PC-3 (cell line): ENCODE measurements around the gene GP1BB. TPM values are rescaled to one million over a fixed set of nuclear protein-coding genes. Genes with fewer than 3 reads are reported as not detected.
A peak's percentile ranks its signal among the peaks of the same experiment; 100 is the strongest.

Experiments used
- ATAC-seq: fragments of 200-7000 bp; cut with Tn5 transposase; 2 replicates; pipeline ENCODE4 v1.9.1; 2020; ENCODE audit warnings: mild to moderate bottlenecking, moderate library complexity
- BruUV-seq: library from RNA; stranded (reverse); fragments of 400-500 nt; replicated peaks from 2 replicates; lab custom pipeline; 2021; lab: Mats Ljungman, UMichigan
- CTCF ChIA-PET: fragments of 300-600 bp; sonication (Branson Sonifier 250); formaldehyde crosslinking; loops from one replicate; lab custom pipeline; 2022; ENCODE audit warnings: antibody characterized with exemption; lab: Charles Lee
- POLR2A ChIA-PET: fragments of 300-600 bp; sonication (Branson Sonifier 250); formaldehyde crosslinking; loops from one replicate; lab custom pipeline; 2022; ENCODE audit warnings: antibody characterized with exemption; ENCODE audit not compliant: unreplicated experiment; lab: Charles Lee
- DNase-seq: peaks from one replicate; pipeline ENCODE4 v3.0.0-alpha.2; 2015
- H2AFZ ChIP-seq: fragments of 300-600 bp; sonication (generic); 2 replicates; pipeline ENCODE4 v1.6.0; 2016; ENCODE audit warnings: antibody characterized with exemption, low read length
- H3F3A ChIP-seq: fragments of 300-600 bp; sonication (generic); one replicate; pipeline ENCODE4 v1.6.0; 2017; ENCODE audit warnings: antibody characterized with exemption, low read length, control low read depth, mild to moderate bottlenecking; ENCODE audit not compliant: unreplicated experiment
- H3K27ac ChIP-seq: fragments of 300-600 bp; sonication (generic); 2 replicates; pipeline ENCODE4 v1.5.1; 2016; ENCODE audit warnings: mild to moderate bottlenecking, low read length
- H3K27me3 ChIP-seq: fragments of 300-600 bp; sonication (generic); 2 replicates; pipeline ENCODE4 v1.6.1; 2016; ENCODE audit warnings: low read length, mixed read lengths
- H3K36me3 ChIP-seq: fragments of 300-600 bp; sonication (generic); 2 replicates; pipeline ENCODE4 v1.6.1; 2016; ENCODE audit warnings: low read depth, mixed run types, low read length, mixed read lengths
- H3K4me1 ChIP-seq: fragments of 300-600 bp; sonication (generic); 2 replicates; pipeline ENCODE4 v1.5.1; 2016; ENCODE audit warnings: low read length; ENCODE audit not compliant: insufficient read depth
- H3K4me2 ChIP-seq: fragments of 300-600 bp; sonication (generic); 2 replicates; pipeline ENCODE4 v1.6.0; 2016; ENCODE audit warnings: low read length
- H3K4me3 ChIP-seq: fragments of 300-600 bp; sonication (generic); 2 replicates; pipeline ENCODE4 v1.5.1; 2016; ENCODE audit warnings: mild to moderate bottlenecking, low read length, mixed read lengths
- H3K79me2 ChIP-seq: fragments of 300-600 bp; sonication (generic); 2 replicates; pipeline ENCODE4 v1.6.1; 2017; ENCODE audit warnings: low read length, mixed read lengths
- H3K9ac ChIP-seq: fragments of 300-600 bp; sonication (generic); 2 replicates; pipeline ENCODE4 v1.6.0; 2016; ENCODE audit warnings: mild to moderate bottlenecking, low read length
- H3K9me2 ChIP-seq: fragments of 300-600 bp; sonication (generic); replicated peaks from 2 replicates; pipeline ENCODE4 v1.6.1; 2016; ENCODE audit warnings: mixed run types, low read length, mixed read lengths
- H3K9me3 ChIP-seq: fragments of 300-600 bp; sonication (generic); 2 replicates; pipeline ENCODE4 v1.6.1; 2016; ENCODE audit warnings: low read length, mixed read lengths
- H4K20me1 ChIP-seq: fragments of 300-600 bp; sonication (generic); 2 replicates; pipeline ENCODE4 v1.6.1; 2016; ENCODE audit warnings: low read length, mixed read lengths
- CTCF ChIP-seq: fragments of 300-600 bp; sonication (generic); conservative IDR thresholded peaks from 2 replicates; pipeline ENCODE4 v1.5.1; 2017; ENCODE audit warnings: antibody characterized with exemption, low read depth, mild to moderate bottlenecking, low read length
- EZH2 ChIP-seq: fragments of 300-600 bp; sonication (generic); IDR thresholded peaks from one replicate; pipeline ENCODE4 v1.6.1; 2017; ENCODE audit warnings: antibody characterized with exemption, mild to moderate bottlenecking, low read length; ENCODE audit not compliant: unreplicated experiment
- EZH2phosphoT487 ChIP-seq: fragments of 300-600 bp; sonication (generic); IDR thresholded peaks from 2 replicates; pipeline ENCODE4 v1.6.1; 2018; ENCODE audit warnings: mild to moderate bottlenecking, antibody characterized with exemption, low read length, borderline replicate concordance
- intact Hi-C: fragments of 100-400 bp; cut with micrococcal nuclease; formaldehyde crosslinking; loops from 2 replicates; pipeline ENCODE4 v1.9.0; 2023
- total RNA-seq: library from RNA; depleted of rRNA; stranded (reverse); fragments of >200 nt; gene quantifications from 2 replicates; pipeline ENCODE4 v1.2.3, GENCODE V29; 2014

GP1BB gene
- total RNA-seq, 1 experiment from 2014 or later, result 0.80 TPM

- Histone ChIP-seq H3K36me3 (no peaks in the 10 kb centered on the region), H3K9me3 (no peaks in the 10 kb centered on the region), H3K4me2 (no peak overlapping the region), H3F3A (no peaks in the 10 kb centered on the region), H3K9ac (no peak overlapping the region), H3K27me3 (no peaks in the 10 kb centered on the region), H3K4me1 (peaks cover 9% of the 10 kb centered on the region), H4K20me1 (no peaks in the 10 kb centered on the region), H3K4me3 (no peak overlapping the region), H3K79me2 (no peaks in the 10 kb centered on the region), H3K9me2 (no peaks in the 10 kb centered on the region), H3K27ac (no peak overlapping the region), H2AFZ (no peak overlapping the region)
- TF ChIP-seq EZH2phosphoT487, result no peak
- no peak for TF ChIP-seq EZH2
- TF ChIP-seq CTCF, result no peak
- BruUV-seq, result no TSS peak
- DNase-seq, result no peak
- intact Hi-C loops, result no loop called here
- CTCF ChIA-PET, result interaction anchor here (0.5 kb wide), 1 partner anchor 26 kb away, joined by 4 read pairs; no protein-coding TSS in a partner anchor
- ATAC-seq, result no peak
- POLR2A ChIA-PET, result no interaction called here
Measured at GRCh38 chr22:19689408-19689807, 33.9 kb upstream of the GP1BB start.

- Histone ChIP-seq H3K9me3 (no peaks in the 10 kb centered on the region), H3K9me2 (no peaks in the 10 kb centered on the region), H4K20me1 (no peaks in the 10 kb centered on the region), H3K4me2 (peak overlapping the region; percentile 56), H3K36me3 (no peaks in the 10 kb centered on the region), H2AFZ (peak overlapping the region; percentile 66; the same call in 1 of the 2 replicates), H3K27me3 (no peaks in the 10 kb centered on the region), H3K4me3 (0 out of 2 replicates have a peak overlapping the region, but pooled peaks have one; percentile 10), H3K79me2 (no peaks in the 10 kb centered on the region), H3K27ac (peak overlapping the region; percentile 27), H3K9ac (no peak overlapping the region), H3F3A (no peaks in the 10 kb centered on the region), H3K4me1 (peaks cover 9% of the 10 kb centered on the region)
- DNase-seq (no peak), ATAC-seq (no peak)
- intact Hi-C loops, result no loop called here
- ChIA-PET CTCF (no interaction called here), POLR2A (interaction anchor here (0.6 kb wide), 1 partner anchor 546 kb away, joined by 3 read pairs; no protein-coding TSS in a partner anchor)
- no TSS peak for BruUV-seq
- TF ChIP-seq CTCF (no peak), EZH2 (no peak), EZH2phosphoT487 (no peak)
Measured at GRCh38 chr22:19691007-19691720, 32.2 kb upstream of the GP1BB start.
